TTC549 (cell line): Measurements from ENCODE around the gene RAB22A.

ENCODE experiments used
- FAIRE-seq: peaks from 2 replicates; lab custom pipeline; 2012; peaks lifted over from hg19 to GRCh38; lab: Jason Lieb, UNC

RAB22A gene

GRCh38 chr20:58309591-58310290 lies at the start of gene RAB22A:
Gene RAB22A, plus strand, starts transcription at chr20:58309715. Its CDS starts 262 bp downstream, at chr20:58309977.
- FAIRE-seq = no peak

GRCh38 chr20:58260006-58260405 lies 49.5 kb upstream of the RAB22A start:
- FAIRE-seq = no peak

- no peak for FAIRE-seq
These were observed 47.9 kb upstream of the RAB22A start for GRCh38 chr20:58261660-58262059.

- FAIRE-seq = no peak
These were observed 45.2 kb upstream of the RAB22A start for GRCh38 chr20:58264271-58264670.

GRCh38 chr20:58267389-58268215 lies 41.9 kb upstream of the RAB22A start:
- no peak for FAIRE-seq

- no peak for FAIRE-seq
These were observed 41.1 kb upstream of the RAB22A start for GRCh38 chr20:58268421-58268821.

- FAIRE-seq = no peak
These were observed 40.4 kb upstream of the RAB22A start for GRCh38 chr20:58268936-58269619.

GRCh38 chr20:58271606-58272351 lies 37.7 kb upstream of the RAB22A start:
- FAIRE-seq = no peak

- no peak for FAIRE-seq
These were observed 35.1 kb upstream of the RAB22A start for GRCh38 chr20:58274384-58274783.

- FAIRE-seq = no peak
These were observed 32.4 kb upstream of the RAB22A start for GRCh38 chr20:58277107-58277506.

- no peak for FAIRE-seq
These were observed 31.7 kb upstream of the RAB22A start for GRCh38 chr20:58277578-58278472.

- no peak for FAIRE-seq
These were observed 22.8 kb upstream of the RAB22A start for GRCh38 chr20:58286729-58287128.

GRCh38 chr20:58287638-58288037 lies 21.9 kb upstream of the RAB22A start:
- FAIRE-seq = no peak

GRCh38 chr20:58289143-58289542 lies 20.4 kb upstream of the RAB22A start:
- no peak for FAIRE-seq

GRCh38 chr20:58293453-58293852 lies 16.1 kb upstream of the RAB22A start:
- FAIRE-seq = no peak

- FAIRE-seq = no peak
These were observed 14.7 kb upstream of the RAB22A start for GRCh38 chr20:58294497-58295455.

- no peak for FAIRE-seq
These were observed 13.3 kb upstream of the RAB22A start for GRCh38 chr20:58296051-58296837.

GRCh38 chr20:58297394-58297793 lies 12.1 kb upstream of the RAB22A start:
- FAIRE-seq = no peak

GRCh38 chr20:58300321-58300720 lies 9.2 kb upstream of the RAB22A start:
- no peak for FAIRE-seq
